ENCODE results near the gene KLHL22.

DNA sequence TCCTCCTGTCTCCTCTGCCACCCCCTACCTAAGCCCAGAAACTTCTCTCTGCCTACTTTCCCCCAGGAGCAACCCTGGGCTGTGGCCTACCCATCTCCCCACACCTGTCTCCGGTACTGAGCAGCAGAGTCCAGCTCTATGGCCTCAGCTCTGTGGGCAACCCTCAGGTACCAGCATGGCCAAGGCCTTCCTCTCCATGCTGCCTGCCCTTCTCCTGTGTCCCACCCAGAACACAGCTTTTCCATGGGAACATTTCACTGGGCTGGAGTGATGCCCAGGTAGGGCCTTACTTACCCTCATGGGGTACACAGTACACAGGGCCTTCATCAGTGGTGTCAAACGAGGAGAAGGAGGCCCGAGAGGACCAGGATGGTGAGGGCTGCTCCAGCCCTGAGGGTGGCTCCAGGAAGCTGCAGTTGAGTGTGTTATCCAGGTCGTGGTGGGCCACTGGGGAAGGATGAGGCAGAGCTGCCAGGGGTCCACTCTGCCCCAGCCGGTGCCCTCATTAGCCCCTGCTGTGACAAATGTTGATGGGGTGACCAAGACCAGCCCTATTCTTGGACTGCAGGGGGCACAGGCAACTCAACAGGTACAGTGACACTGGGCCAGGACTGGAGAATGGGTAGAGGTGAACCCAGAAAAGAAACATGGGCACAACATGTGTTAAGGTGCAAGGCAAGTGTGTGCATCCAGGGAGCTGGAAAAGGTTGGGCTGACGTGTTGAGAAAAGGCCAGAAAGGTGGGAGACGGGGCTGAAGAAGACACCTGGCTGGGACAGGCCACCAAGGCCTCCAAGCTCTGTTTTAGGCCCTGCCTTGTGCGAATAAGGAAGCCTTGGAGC, 68.3 kb downstream of the KLHL22 start:
- TF ChIP-seq, protein P1, sequence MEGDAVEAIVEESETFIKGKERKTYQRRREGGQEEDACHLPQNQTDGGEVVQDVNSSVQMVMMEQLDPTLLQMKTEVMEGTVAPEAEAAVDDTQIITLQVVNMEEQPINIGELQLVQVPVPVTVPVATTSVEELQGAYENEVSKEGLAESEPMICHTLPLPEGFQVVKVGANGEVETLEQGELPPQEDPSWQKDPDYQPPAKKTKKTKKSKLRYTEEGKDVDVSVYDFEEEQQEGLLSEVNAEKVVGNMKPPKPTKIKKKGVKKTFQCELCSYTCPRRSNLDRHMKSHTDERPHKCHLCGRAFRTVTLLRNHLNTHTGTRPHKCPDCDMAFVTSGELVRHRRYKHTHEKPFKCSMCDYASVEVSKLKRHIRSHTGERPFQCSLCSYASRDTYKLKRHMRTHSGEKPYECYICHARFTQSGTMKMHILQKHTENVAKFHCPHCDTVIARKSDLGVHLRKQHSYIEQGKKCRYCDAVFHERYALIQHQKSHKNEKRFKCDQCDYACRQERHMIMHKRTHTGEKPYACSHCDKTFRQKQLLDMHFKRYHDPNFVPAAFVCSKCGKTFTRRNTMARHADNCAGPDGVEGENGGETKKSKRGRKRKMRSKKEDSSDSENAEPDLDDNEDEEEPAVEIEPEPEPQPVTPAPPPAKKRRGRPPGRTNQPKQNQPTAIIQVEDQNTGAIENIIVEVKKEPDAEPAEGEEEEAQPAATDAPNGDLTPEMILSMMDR (conservative IDR thresholded peaks at IDR 0.05 in 1 of 2, IDR thresholded peaks at IDR 0.05 in 1 of 2; ENCODE audit: low read depth in 1 of 2, low read length in 2 of 2) = no peak
- no peak for TF ChIP-seq EZH2 (IDR thresholded peaks at IDR 0.05; ENCODE audit: low read length, missing control alignments)
